HG02763 (cell line): ENCODE data around the gene DEDD.
"Not testable (repeated sequence)": the region's sequence is repeated elsewhere in the genome, so short reads cannot be mapped to it uniquely, and the experiment has no call there.

Experiments
- ATAC-seq: cut with Tn5 transposase; IDR thresholded peaks from one replicate; pipeline ENCODE4 v1.9.1; 2021; ENCODE audit warnings: mild to moderate bottlenecking, moderate library complexity; ENCODE audit not compliant: unreplicated experiment

The DEDD gene

DNA sequence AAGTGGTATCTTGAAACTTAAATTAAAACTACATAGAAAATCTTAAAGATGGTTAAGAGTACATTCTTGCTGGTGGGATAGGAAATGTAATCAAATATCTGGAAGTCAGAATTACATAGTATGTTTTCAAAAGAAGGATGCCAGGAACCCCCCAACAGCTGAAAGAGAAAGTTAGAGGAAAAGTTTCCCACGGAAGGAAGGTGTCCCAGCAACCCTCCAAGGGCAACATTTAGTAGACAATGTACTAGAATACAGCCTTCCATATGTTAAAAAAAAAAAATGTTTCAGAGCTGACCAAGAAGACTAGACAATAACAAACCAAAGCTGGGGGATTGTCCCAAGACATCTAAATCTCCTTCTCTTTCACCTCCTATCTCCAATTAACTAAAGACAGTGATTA lies 2.2 kb downstream of the DEDD start:
- no peak for ATAC-seq

DNA sequence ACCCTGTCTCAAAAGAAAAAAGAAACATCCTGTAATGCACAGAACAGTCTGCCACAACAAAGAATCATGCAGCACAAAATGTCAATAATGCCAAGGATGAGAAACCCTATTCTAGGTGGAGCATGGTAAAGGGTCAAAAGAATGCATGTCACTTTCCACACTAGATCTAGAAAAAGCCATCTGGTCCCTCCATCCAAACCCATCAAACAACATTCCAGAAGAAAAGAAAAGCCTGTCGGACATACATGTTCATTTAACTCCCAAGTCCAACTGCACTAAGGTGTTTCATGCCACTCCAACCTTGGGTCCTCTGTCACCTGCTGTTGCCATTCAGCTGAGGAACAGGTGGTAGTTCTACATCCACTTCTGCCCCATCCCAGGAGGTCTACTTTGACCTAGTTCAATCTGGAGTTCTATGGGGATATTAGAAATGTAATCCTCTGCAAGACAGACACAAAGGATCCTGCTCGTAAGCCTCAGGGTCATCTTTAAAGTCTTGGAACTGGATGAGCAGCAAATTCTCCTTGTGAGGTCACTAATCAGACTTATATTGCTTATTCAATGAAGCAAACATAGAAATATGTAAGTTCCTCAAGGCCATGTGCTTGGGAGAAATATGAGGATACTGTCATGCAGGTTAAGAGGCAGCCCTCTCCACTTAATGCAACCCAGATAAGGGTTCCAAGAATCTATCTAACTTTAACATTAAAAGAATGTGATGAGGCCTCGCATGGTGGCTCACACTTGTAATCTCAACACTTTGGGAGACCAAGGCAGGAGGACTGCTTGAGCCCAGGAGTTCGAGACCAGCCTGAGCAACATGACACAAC lies 3.7 kb downstream of the DEDD start:
- no peak for ATAC-seq

DNA sequence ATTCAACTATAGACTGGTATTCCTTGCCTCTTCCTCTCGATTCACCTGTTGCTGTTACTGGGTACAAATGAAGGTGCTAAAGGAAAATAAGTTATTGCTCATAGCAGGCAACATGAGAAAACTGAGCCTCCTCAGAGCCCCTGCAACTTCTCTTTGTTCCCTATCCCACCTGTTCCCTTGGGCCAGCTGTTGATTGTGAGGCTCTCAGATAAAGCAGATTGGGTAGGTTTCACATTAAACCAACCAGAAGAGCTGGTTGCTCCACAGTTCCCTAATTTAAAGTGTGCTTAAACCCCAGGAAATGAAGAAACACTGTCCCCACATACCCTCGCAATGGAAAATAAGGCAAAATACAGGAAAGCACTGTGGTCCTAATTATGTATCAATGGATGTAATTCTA lies 4.8 kb downstream of the DEDD start:
- ATAC-seq = no peak

DNA sequence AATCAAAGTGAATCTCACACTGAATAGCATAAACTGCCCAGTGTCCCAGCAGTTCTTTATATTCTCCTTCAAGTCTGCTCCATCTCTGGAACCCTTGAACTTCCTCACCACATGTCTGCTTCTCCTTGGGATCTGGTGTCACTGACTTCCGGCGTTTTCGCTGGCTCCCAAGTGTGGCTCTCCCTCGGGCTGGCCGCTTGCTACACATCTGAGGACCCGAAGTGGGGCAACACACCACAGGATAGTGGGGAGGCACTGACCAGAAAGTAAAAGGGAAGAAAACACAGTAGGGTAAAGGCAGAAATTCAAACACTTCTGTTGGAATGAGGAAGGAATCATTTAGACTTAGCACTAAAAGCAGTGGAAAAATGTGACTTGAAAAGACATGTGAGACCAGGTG lies 9.5 kb downstream of the DEDD start:
- no peak for ATAC-seq

DNA sequence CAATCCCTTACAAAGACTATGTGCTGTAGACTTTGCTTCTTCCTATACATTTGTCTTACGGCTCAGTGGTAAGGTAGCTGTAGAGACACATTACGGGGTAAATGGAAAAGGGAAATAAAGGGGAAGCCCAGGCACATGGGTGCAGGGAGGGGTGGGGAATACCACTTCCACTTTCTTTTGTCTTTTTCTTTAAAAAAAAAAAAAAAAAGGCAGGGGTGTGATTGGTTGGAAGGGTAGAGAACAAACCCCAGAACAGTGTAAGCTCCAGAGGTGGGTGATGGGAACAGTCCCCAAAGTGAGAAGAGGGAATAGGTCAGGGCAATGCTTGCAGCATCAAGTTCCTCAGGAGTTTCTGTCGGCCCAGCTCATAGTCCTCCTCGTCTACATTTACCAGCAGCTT lies 10.6 kb downstream of the DEDD start:
- ATAC-seq = no peak

DNA sequence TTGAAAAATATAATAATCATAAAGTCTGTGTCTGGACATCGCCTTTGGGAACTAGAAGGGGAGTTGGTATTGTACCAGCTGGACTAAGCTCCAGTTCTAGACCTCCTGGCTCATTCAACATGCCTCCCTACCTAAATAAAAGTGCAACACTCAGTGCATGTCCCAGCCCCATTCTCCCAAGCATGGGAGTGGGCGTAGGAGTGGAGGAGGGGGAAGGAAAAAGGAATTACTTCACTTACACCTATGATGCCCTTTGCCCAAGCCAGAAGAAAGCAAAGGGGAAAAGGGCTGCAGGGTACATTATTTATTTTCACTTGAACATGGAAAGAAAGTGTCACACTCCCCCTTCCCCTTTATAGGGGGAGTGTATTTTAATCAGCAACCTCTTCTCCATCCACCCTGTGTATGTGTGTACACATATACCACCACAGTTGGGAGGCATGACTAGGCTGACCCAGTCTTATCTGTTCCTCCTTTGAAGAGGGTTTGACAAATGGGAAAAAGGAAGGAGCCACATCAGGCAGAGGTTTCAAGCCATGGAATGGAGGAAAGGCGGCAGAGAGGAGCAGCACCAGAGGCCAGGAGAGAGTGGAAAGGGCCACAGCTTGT lies 11.3 kb downstream of the DEDD start:
- ATAC-seq = no peak

DNA sequence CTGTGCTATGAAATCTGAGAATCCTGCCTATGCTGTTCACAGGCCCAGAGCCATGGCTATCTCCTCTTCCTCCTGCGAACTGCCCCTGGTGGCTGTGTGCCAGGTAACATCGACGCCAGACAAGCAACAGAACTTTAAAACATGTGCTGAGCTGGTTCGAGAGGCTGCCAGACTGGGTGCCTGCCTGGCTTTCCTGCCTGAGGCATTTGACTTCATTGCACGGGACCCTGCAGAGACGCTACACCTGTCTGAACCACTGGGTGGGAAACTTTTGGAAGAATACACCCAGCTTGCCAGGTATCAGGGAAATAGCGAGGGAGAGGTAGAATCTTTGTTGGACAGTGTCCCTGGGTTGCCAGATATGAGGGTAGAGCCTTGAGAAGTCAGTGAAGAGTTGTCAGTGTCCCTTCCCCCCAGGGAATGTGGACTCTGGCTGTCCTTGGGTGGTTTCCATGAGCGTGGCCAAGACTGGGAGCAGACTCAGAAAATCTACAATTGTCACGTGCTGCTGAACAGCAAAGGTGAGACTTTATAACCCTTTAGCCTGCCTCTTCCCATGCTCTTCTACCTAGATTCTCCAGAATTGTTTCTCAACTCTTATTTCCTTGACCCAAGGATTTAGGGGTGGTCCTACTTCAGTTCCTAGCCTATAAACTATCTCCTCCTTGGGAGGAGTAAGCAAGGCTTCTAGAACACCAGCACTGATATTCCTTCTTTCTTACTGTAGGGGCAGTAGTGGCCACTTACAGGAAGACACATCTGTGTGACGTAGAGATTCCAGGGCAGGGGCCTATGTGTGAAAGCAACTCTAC lies 13.2 kb downstream of the DEDD start:
- no peak for ATAC-seq

DNA sequence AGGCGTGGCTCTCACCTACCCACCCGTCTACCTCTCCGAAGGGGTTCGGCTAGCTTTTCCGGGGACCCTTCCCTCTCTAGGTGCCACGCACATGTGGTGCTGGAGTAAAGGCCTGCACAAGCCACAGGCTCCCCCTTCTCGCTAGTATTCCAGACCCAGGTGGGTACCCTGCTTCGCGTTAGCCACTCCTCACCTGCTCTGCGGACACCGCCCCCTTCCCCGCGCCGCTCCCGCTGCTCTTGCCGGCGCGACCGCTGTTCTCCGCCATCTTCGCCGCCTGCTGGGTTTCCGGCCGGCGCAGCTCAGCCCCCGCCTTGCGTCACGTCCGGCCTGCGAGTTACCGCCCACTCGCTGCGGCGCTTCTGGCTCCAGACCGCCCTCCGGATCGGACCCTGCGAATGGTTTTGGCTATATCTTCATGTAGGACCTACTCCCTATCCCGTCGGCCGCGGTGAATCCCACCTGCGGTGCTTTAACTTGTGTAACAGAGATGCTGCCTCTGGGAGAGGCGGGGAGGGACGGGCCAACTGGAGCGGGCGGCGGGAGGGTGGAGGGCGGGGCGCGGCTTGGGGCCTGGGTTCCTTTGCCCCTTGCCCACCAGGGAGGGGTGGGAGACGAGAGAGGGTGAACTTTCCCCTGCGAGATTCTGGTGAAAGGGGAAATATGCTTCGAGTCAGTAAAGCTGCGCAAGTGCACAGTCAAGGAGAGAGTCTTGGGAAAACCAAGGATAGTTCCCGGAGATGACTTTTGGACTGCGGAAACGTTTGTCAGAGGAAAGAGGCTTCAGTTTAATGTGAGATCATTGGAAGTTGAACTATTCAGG lies 14.5 kb downstream of the DEDD start, which contains the start of the genes NIT1 and PFDN2:
NIT1 (plus strand) TSS at position 347 of the 823 bp plus-strand sequence; CDS start at position 419, 72 bp downstream.
PFDN2 (minus strand) TSS at position 279 of the 823 bp plus-strand sequence; CDS start at position 268, 11 bp downstream.
- ATAC-seq = peak; percentile 76

DNA sequence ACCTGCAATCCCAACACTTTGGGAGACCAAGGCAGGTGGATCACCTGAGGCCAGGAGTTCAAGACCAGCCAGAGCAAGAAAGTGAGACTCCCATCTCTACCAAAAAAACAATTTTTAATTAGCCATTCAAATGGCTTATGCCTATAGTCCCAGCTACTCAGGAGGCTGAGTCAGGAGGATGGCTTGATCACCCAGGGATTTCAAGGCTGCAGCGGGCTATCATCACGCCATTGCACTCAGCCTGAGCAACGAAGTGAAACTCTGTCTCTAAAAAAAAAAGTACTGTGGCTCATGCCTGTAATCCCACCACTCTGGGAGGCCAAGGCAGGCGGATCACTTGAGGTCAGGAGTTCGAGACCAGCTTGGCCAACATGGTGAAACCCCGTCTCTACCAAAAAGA lies 16.5 kb downstream of the DEDD start:
- not testable (repeated sequence) for ATAC-seq

DNA sequence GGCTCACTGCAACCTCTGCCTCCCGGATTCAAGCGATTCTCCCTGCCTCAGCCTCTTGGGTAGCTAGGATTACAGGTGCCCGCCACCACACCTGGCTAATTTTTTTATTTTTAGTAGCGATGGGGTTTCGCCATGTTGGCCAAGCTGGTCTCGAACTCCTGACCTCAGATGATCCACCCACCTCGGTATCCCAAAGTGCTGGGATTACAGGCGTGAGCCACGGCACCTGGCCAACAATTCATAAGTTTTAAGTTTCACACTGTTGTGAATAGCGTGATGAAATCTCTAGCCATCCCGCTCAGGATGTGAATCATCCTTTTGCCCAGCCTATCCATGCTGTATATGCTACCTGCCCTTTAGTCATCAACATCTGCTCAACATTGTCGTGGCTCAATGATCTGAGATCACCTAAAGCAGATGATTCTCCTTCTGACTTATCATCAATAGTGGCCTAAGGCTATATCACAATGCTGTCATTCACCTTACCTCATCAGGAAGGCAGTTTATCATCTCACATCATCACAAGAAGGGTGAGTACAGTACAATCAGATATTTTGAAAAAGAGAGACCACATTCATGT lies 17.2 kb downstream of the DEDD start:
- ATAC-seq = no peak

DNA sequence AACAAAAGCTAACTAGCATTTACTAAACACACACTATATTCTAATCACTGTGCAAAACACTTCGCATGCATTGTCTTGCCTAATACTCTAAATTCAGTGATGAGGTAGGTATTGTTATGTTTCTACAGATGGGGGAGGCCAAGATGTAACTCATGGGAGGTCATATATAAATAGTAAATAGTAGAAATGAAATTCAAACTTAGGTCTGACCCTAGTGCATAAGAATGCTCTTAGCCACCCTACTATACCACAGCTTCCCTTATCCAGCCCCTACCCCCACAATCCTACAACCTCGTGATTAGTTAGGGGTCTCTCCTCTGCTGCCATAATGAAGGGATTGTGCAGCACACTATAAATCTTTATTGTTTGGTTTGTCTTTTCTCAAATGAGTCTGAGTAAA lies 17.9 kb downstream of the DEDD start:
- no peak for ATAC-seq

DNA sequence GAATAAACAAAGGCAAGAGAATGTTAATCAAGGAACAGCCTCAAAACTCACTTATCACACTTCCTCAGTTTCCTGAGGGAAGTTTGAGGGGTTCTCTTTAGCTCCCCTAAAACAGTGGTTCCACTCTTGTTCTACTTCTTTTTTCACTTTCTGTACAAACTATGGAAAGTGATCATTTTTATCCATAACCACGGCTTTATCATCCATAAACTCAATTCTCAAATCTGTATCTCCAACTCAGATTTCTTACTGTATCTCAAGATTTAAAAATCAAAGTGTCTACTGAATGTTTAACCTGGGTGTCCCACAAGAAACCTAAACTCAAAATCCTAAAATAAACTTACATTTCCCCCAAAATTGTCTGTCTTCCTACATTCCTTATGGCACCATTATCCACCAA lies 18.6 kb downstream of the DEDD start:
- no peak for ATAC-seq

DNA sequence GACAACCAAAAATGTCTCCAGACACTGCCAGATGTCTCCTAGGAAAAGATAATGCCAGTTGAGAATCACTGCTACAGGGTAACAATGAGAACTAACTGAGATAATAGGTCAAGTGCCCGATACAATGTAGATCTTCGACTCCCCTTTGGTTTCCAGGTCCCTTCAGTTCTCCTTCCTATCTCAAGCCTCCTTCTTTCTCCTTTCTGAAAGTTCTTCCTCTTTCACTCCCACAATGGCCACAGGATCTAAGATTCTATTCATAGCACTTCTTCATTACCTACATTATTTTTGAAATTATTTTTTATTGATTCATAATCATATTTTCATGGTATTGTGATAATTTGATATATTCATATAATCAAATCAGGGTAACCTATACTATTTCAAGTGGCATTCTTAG lies 20.9 kb downstream of the DEDD start:
- ATAC-seq = no peak

DNA sequence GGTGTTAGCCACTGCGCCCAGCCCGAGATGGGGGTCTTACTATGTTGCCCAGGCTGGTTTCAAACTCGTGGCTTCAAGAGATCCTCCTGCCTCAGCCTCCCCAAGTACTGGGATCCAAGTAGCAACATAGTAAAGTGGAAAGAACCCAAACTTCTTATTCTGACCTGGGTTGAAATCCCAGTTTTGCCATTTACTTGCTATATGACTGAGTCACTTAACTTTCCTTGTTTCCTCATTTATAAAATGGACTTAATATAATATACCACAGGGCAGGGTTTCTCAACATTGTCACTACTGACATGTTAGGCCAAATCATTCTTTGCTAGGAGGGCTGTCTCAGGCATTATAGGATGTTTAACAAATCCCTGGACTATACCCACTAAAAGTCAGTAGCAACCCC lies 21.4 kb downstream of the DEDD start:
- ATAC-seq = no peak

DNA sequence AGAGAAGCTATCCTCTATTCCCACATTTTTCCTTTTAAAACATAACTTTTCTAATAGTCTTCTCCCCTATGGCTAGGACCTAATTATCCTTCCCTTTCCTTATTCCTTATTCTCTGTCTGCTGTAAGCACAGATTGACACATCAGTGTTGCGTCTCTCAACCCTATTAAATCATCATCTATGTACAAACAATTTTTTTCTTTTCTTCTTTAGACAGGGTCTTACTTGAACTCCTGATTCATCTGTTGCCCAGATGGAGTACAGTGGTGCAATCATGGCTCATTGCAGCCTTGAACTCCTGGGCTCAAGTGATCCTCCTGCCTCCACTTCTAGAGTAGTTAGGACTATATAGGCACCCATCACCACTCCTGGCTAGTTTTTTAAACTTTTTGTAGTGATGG lies 26.0 kb downstream of the DEDD start:
- ATAC-seq = no peak

DNA sequence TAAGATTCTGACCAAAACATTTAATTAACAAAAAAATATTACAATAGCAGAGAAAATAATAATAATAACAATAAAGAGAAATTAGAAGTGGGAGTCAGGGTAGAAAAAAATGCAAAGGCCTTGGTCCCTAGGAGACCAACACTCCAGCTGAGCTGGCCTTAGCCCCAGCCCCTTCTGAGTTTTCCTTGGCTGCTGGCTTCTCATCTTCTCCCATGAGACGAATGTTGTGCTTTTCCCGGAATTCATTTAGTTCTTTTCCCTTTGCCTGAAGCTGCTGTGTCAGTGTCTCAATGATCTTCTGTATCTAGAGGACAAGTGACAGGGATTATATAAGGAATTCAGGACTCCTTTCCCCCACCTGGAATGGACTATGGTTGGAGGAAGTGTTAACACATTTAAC lies 31.9 kb downstream of the DEDD start:
- no peak for ATAC-seq

DNA sequence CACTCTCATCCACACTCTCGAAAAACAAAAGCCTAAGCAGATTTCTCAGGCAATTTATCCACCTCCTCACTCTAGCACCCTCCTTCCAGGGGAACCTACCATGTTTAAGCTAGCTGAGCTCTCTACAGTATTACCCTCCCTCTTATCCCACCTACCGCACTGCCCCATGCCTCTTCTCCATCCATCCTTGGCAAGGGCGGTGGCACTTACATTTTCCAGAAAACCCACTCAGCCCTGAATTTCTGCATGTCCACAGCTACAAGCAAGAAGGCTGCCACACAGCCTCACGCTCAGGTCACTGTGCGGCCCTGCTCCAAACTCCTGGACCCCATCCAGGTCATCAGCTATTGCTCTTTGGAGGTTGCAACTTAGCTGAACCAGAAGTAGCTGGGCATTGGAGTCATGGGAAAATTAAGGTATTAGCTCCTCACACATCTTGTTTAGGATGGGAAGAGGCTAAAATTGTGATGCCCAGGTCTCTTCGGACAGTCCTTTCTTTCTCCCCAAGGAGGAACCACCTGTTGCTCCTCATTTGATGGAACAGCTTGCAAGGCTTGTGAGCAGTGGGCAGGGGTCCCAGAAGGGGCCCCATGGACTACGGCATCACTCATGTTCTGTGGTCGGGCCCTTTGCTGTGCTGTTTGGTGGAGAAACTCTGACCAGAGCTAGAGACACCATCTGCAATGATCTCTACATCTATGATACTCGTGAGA lies 33.2 kb downstream of the DEDD start:
- ATAC-seq = no peak

DNA sequence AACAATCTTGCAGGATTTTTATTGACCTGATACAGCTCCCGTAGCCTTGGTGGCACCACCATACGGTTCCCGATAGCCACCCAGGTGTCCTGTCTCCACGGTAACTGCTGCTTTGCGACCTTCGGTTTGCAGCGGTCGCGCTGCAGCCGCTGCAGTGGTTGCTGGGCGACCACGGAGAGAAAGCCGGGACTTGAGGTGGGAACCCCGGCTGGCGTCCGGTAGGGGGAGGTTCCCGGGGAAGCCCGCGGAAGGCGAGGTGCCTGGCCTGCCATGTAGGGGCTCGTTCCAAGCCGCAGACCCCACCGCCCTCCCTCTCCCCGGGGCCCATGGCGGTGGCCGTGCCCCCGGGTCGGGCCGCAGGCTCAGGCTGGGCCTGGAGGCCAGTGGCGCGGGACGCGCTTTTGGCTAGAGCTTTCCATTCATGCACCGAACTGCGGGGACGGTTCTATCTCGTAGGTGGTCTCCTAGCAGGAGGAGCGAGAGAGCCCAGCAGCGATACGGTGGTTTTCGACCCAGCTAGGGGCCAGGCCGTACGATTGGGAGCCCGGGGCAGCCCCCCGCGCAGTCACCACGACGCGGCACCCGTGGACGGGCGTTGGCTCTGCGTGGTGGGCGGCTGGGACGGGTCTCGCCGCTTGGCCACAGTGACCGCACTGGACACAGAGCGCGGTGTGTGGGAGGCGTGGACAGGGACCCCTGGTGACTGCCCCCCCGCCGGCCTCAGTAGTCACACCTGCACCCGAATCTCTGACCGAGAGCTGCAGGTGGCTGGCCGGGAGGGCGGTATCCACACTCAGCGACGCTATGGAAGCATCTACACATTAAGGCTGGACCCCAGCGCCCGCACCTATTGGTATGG lies 34.0 kb downstream of the DEDD start, which contains the start of gene KLHDC9:
KLHDC9 (plus strand) TSS at position 152 of the 859 bp plus-strand sequence; CDS start at position 327, 175 bp downstream.
- peak; percentile 72 for ATAC-seq

DNA sequence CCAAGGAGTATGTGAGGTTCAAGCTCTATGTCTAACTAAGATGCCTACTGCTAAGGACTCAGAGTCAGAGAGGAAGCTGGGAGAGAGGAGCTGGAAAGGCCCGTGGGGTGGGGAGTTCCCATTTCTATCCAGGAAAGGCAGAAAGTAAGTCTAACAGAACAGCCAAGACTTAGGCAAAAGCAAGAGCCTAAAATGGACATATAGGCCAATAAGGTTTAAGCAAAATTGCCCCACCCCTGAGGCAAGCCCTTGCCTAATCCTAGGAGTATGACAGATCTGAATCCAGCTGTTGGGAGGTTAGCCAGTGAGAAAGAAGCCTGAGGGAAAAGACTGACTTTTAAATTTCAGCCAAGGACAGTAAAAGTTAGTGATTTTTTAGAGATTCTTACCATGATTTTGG lies 35.9 kb downstream of the DEDD start:
- ATAC-seq = no peak
